ENCODE data around the gene PSMG3.

DNA sequence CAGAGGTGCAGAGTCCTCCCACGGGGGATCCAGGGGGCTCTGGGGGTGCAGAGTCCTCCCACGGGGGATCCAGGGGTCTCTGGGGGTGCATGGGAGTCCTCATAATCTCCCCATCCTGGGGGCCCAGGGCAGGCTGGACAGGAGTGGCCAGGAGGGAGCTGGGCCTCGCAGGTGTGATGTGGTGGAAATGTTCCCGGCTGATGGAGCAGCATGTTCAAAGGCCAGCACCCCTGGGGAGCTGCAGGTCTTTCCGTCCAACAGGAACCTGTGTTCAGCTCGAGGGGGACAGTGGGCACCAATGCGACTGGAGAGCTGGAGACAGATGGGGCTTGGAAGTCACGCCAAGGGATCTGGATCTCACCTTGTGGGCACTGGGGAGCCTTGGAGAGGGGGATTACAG is 38.5 kb upstream of the PSMG3 start:
- TF ChIP-seq, protein P1, sequence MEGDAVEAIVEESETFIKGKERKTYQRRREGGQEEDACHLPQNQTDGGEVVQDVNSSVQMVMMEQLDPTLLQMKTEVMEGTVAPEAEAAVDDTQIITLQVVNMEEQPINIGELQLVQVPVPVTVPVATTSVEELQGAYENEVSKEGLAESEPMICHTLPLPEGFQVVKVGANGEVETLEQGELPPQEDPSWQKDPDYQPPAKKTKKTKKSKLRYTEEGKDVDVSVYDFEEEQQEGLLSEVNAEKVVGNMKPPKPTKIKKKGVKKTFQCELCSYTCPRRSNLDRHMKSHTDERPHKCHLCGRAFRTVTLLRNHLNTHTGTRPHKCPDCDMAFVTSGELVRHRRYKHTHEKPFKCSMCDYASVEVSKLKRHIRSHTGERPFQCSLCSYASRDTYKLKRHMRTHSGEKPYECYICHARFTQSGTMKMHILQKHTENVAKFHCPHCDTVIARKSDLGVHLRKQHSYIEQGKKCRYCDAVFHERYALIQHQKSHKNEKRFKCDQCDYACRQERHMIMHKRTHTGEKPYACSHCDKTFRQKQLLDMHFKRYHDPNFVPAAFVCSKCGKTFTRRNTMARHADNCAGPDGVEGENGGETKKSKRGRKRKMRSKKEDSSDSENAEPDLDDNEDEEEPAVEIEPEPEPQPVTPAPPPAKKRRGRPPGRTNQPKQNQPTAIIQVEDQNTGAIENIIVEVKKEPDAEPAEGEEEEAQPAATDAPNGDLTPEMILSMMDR (IDR thresholded peaks at IDR 0.05) = no peak
- TF ChIP-seq POLR2AphosphoS5 (IDR thresholded peaks at IDR 0.05; ENCODE audit: low read depth, low read length) = no peak
- TF ChIP-seq, protein P2, sequence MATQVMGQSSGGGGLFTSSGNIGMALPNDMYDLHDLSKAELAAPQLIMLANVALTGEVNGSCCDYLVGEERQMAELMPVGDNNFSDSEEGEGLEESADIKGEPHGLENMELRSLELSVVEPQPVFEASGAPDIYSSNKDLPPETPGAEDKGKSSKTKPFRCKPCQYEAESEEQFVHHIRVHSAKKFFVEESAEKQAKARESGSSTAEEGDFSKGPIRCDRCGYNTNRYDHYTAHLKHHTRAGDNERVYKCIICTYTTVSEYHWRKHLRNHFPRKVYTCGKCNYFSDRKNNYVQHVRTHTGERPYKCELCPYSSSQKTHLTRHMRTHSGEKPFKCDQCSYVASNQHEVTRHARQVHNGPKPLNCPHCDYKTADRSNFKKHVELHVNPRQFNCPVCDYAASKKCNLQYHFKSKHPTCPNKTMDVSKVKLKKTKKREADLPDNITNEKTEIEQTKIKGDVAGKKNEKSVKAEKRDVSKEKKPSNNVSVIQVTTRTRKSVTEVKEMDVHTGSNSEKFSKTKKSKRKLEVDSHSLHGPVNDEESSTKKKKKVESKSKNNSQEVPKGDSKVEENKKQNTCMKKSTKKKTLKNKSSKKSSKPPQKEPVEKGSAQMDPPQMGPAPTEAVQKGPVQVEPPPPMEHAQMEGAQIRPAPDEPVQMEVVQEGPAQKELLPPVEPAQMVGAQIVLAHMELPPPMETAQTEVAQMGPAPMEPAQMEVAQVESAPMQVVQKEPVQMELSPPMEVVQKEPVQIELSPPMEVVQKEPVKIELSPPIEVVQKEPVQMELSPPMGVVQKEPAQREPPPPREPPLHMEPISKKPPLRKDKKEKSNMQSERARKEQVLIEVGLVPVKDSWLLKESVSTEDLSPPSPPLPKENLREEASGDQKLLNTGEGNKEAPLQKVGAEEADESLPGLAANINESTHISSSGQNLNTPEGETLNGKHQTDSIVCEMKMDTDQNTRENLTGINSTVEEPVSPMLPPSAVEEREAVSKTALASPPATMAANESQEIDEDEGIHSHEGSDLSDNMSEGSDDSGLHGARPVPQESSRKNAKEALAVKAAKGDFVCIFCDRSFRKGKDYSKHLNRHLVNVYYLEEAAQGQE (IDR thresholded peaks at IDR 0.05; ENCODE audit: insufficient read depth in 1 of 2, low read depth in 2 of 2, low read length in 1 of 2) = no peak
- TF ChIP-seq SIN3A (IDR thresholded peaks at IDR 0.05; ENCODE audit: borderline replicate concordance, insufficient read depth, low read depth, low read length) = no peak

Measured in Panc1 (cell line).